Fibroblast of pulmonary artery (primary cell): Measurements from ENCODE around the gene GLI2.

ENCODE experiments used
- DNase-seq: peaks from one replicate; pipeline ENCODE4 v3.0.0-alpha.2; 2010; ENCODE audit warnings: low read depth
- H3K4me3 ChIP-seq: replicated peaks from 2 replicates; pipeline ENCODE4 v1.5.1; 2011; ENCODE audit warnings: low read depth, mild to moderate bottlenecking, control low read depth, low read length, moderate library complexity
- TF ChIP-seq, protein P1 (sequence below): IDR thresholded peaks from 2 replicates; pipeline ENCODE4 v1.5.1; 2011; ENCODE audit warnings: mild to moderate bottlenecking, control low read depth, low read length, inconsistent platforms; ENCODE audit errors: missing control alignments

The GLI2 gene

DNA sequence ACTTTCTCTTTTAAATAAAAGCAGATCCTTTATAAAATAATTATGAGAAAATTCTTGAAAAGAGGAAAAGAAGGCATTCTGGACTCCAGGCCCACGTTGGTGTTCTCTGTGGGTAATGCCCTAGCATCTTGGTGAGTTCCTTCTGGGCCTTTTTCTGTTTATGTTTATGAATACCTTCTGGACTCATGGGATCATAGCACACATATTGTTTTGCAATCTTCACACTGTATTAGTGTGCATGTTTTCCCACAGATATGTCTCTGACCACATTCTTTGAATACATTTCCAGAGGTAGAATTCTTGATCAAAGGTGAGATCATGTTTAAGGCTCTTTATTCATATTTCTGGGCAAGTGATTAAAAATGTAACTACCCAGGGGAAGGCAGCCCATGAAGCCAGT is 15.9 kb downstream of the GLI2 start:
- no peak overlapping the region for H3K4me3 ChIP-seq
- TF ChIP-seq, protein P1, sequence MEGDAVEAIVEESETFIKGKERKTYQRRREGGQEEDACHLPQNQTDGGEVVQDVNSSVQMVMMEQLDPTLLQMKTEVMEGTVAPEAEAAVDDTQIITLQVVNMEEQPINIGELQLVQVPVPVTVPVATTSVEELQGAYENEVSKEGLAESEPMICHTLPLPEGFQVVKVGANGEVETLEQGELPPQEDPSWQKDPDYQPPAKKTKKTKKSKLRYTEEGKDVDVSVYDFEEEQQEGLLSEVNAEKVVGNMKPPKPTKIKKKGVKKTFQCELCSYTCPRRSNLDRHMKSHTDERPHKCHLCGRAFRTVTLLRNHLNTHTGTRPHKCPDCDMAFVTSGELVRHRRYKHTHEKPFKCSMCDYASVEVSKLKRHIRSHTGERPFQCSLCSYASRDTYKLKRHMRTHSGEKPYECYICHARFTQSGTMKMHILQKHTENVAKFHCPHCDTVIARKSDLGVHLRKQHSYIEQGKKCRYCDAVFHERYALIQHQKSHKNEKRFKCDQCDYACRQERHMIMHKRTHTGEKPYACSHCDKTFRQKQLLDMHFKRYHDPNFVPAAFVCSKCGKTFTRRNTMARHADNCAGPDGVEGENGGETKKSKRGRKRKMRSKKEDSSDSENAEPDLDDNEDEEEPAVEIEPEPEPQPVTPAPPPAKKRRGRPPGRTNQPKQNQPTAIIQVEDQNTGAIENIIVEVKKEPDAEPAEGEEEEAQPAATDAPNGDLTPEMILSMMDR = no peak
- peak; percentile 48 for DNase-seq

DNA sequence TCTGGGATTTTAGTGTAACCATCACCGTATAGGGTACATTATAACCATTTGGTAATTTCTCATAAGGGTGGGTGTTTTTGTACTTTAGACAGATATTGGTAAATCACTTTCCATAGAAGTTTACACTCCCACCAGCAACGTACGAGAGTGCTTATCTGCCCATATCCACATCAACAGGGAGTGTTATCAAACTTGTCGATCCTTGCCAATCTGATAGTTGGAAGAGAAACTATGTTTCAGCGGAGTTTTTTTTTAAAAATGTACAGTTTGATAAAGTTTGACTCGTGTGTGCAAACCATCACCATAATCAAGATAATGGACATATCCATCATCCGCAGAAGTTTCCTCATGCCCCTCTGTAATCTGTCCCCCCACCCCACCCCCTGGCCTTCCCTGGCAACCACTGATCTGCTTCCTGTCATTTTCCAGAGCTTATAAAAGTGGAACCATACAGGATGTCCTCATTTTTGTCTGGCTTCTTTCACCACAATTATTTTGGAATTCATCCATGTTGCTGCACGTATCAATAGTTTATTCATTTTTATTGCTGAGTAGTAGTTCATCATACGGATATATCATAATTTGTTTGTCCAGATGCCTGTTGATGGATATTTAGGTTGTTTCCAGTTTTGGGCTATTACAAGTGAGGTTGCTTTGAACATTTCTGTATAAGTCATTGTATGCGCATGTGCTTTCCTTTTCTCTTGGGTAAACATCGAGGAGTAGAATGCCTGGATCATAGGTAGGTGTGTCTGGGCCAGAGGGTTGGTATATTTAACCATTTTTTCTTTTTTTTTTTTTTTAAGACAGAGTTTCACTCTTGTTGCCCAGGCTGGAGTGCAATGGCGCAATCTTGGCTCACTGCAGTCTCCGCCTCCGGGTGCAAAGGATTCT is 18.6 kb downstream of the GLI2 start:
- TF ChIP-seq, protein P1 = no peak
- peak; percentile 35 for DNase-seq
- H3K4me3 ChIP-seq = no peak overlapping the region

DNA sequence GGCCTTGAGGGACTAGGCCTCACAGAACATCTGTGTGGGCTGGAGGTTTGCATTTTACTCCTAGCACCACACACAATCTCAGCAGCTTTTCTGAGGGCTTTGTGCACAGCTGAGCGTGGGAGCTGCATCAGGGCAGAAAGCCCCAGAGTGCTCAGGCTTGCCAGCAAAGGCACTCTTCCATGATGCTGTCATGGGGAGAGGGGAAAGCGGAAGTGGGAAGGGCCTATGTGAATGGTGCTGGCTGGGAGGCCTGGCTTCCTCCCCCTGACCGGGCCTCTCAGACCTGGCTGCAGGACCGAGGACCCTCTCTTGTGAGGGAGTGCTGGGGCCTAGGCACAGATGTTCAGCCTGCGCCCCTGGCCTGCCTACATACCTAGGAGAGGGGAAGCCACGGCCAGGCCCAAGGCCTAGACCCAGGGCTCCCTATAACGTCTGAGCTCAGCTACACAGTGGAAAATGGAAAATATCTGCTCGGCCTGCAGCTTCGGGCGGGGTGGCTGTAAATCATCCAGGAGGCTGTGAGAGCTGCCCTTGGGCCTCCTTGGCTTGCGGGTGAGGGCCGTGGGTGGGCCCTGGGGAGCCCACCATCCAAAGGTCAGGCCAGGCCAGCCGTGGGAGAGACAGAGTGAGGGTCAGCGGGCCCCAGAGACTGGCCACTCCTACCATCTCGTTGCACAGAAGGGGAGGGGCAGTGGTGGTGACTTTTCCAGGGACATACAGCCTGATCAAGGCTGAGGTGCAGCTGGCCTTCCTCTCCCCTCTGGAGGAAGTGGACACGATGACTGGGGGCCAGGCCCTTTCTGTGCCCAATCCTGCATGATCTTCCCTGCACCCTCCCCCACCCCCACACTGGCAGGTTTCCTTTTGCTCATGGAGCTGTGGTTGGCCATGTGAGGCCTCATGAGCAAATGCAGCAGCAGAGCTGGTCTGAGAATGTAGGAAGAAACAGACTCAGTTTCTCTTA is 22.8 kb downstream of the GLI2 start:
- peak; percentile 97 for DNase-seq
- TF ChIP-seq, protein P1 = no peak

DNA sequence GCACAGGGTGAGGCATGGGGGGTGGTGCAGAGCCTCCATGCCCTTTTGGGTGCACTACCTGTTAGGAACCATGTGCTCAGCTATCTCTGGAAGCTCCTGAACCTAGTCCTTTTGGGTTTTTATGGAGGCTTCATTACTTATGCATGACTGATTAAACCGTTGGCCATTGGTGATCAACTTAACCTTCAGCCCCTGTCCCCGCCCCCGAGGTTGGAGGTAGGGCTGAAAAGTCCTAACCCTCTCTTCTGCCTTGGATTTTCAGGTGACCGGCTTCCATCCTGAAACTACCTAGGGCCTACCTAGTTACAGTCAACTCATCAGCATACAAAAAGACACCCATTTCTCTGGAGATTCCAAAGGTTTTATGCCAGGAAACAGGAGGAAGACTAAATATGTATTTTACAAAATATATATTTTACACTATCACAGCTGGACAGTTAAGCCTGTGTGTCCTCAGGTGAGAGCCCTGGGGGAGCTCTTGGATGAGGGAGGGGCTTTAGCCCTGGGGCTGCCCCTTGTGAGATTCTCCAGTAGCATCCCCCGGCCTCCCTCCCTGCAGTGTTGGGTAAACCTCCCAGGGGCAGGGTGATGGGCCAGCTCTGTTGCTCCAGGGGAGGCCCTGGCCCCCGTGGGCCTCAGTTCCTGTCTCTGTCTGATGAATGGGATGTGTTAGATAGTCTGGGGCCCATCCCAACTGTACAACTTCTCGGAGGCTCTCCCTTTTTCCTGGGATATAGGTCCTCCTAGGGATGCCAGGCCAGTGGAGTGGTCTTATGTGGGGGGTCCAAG is 24.1 kb downstream of the GLI2 start:
- no peak overlapping the region for H3K4me3 ChIP-seq
- DNase-seq = no peak
- TF ChIP-seq, protein P1 = no peak

More for the DNA sequence above, 22.8 kb downstream of the GLI2 start:
- no peak overlapping the region for H3K4me3 ChIP-seq

DNA sequence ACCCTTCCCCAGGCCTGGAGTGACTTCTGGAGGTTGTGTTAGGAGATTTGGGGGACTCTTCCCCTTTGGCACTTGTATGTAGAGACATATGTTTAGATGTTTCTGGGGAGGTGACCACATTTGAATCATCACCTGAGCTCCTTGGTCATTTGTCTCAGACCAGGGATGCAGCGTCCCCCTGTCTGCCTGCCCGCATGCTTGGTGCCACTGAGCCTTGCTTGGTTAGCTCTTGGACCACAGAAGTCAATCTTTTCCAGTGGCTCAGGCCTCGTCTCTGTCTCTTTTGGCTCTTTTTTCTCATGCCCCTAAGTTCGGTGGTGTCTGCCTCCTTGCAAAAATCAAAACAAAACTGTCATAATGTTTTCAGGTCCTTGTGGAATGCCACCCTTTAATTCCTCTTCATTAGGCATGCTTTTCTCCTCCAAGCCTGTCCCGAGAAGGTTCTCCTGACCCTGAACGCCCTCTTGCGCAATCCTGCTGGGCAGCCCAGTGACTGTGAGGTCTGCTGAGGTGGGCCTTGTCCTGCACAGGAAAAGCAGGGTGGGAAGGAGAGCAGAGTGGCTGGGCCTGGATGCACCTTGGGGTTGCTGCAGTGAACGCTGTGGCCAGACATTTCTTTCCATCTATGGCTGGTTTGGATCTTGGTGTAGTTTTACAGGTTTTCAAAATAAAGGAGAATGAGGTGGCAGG is 24.9 kb downstream of the GLI2 start:
- DNase-seq = peak; percentile 60

More for the DNA sequence above, 24.9 kb downstream of the GLI2 start:
- H3K4me3 ChIP-seq = no peak overlapping the region
- TF ChIP-seq, protein P1 = no peak
